Tibial artery (tissue), 4 donors: ENCODE results near the gene FGF12.

Source experiments
- DNase-seq, 2 donors: peaks; one replicate each; pipeline ENCODE4 v3.0.0-alpha.2; 2019
- H3K27ac ChIP-seq, 2 donors: fragments of 200-600 bp; sonication (generic) in 1 of 2; 1 replicate in 1 of 2; 2 replicates in 1 of 2; pipeline ENCODE4 v1.5.1; 2018 to 2019; ENCODE audit warnings: mild to moderate bottlenecking in 1 of 2
- H3K27me3 ChIP-seq, 2 donors: fragments of 200-600 bp; sonication (generic) in 1 of 2; one replicate each; pipeline versions ENCODE4 v1.5.1 to v1.6.0; 2016 to 2019
- H3K36me3 ChIP-seq, 3 donors: fragments of 200-600 bp; sonication (generic) in 2 of 3; one replicate each; pipeline ENCODE4 v1.5.1; 2016 to 2019; ENCODE audit warnings: mild to moderate bottlenecking in 2 of 3
- H3K4me1 ChIP-seq, 4 donors: fragments of 200-600 bp; sonication (generic) in 2 of 4; 1 replicate in 3 of 4; 2 replicates in 1 of 4; pipeline ENCODE4 v1.5.1; 2016 to 2019
- H3K4me3 ChIP-seq, 2 donors: fragments of 200-600 bp; sonication (generic) in 1 of 2; 1 replicate in 1 of 2; 2 replicates in 1 of 2; pipeline ENCODE4 v1.5.1; 2018 to 2019; ENCODE audit warnings: mild to moderate bottlenecking in 2 of 2
- H3K9me3 ChIP-seq, 3 donors: fragments of 200-600 bp; sonication (generic) in 1 of 3; one replicate each; pipeline ENCODE4 v1.5.1; 2016 to 2019
- intact Hi-C: fragments of 100-400 bp; cut with DNase I; formaldehyde crosslinking; loops from one replicate; pipeline ENCODE4 v1.15.0; 2023; ENCODE audit warnings: low total_unique reads
- TF ChIP-seq, protein P1 (sequence below), 2 experiments: fragments of 200-600 bp in 1 of 2; fragments of 450-650 bp in 1 of 2; IDR thresholded peaks; one replicate each; pipeline ENCODE4 v1.5.1; 2017 to 2019; ENCODE audit warnings: antibody characterized with exemption in 2 of 2, mild to moderate bottlenecking in 1 of 2, moderate library complexity in 1 of 2

The FGF12 gene

DNA sequence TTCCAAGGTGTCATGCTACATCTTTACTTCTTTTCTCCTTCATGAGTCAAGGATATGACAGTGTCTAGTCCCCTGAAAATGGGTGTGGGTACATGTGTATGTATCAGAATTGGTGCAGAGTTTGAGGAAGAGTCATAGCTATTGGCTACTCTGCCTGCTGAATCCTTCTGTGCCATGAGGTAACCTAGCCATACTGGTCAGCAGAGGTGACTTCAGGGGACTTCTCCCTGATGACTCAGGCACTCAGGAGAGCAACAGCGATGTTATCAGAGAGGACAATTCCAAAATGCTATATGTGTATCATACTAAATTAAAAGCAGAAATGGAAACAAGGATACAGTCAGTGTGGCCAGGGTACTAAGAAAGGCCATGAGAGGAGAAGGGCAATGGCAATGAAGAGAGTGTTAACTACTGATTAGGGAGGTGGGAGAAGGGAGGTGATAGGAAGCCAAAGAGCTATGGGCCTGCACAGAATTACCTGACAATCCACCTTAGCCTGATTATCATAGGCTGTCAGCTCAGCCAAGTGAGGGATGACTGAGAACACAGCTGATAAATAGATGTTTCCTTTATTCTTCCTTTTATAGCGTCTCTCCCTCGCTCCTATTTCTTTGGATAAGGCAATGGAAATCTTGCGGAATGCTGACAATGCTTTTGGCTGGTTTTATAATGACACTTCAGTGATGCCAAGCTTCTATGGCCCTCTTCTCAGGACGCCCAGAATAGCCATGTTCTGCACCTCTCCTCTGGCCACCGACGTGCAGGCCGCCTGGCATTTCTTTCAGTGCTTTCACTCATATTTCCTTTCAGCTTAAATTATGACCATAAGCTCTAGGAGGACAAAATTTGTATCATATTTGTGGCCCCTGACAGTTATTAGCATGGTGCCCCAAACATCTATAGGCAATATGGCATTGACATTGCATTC, 90.6 kb downstream of the FGF12 start:
- DNase-seq: no peak
- no peaks in the 10 kb centered on the region for H3K9me3 ChIP-seq
- intact Hi-C loops: no loop called here
- H3K4me3 ChIP-seq: no peak overlapping the region
- TF ChIP-seq, protein P1, sequence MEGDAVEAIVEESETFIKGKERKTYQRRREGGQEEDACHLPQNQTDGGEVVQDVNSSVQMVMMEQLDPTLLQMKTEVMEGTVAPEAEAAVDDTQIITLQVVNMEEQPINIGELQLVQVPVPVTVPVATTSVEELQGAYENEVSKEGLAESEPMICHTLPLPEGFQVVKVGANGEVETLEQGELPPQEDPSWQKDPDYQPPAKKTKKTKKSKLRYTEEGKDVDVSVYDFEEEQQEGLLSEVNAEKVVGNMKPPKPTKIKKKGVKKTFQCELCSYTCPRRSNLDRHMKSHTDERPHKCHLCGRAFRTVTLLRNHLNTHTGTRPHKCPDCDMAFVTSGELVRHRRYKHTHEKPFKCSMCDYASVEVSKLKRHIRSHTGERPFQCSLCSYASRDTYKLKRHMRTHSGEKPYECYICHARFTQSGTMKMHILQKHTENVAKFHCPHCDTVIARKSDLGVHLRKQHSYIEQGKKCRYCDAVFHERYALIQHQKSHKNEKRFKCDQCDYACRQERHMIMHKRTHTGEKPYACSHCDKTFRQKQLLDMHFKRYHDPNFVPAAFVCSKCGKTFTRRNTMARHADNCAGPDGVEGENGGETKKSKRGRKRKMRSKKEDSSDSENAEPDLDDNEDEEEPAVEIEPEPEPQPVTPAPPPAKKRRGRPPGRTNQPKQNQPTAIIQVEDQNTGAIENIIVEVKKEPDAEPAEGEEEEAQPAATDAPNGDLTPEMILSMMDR (IDR thresholded peaks at IDR 0.05): no peak
- no peak overlapping the region for H3K27ac ChIP-seq
- no peaks in the 10 kb centered on the region for H3K27me3 ChIP-seq
- no peaks in the 10 kb centered on the region for H3K36me3 ChIP-seq
- no peaks in the 10 kb centered on the region for H3K4me1 ChIP-seq

DNA sequence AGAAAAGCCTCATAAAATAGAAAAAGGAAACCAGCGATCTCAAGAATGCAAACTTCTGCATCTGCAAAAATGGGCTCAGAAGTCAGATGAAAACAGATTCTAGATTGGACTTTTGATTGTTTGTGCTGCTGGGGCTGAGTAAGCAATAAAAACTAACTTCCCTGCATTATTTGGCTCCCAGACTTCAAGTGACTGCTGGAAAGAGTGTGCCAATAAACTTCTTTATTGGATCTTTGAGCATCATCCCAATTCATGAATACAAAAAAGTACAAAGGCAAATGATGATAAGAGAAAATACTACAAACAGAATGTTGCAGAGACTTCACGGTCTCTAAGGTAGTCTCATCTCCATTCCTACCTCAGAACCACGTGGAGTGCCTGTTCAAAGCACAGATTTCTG, 97.9 kb downstream of the FGF12 start:
- intact Hi-C loops: no loop called here
- no peaks in the 10 kb centered on the region for H3K9me3 ChIP-seq
- no peaks in the 10 kb centered on the region for H3K27me3 ChIP-seq
- H3K27ac ChIP-seq: no peak overlapping the region
- no peaks in the 10 kb centered on the region for H3K36me3 ChIP-seq
- no peak overlapping the region for H3K4me3 ChIP-seq
- no peaks in the 10 kb centered on the region for H3K4me1 ChIP-seq
- TF ChIP-seq, protein P1 (IDR thresholded peaks at IDR 0.05): no peak
- DNase-seq: no peak

DNA sequence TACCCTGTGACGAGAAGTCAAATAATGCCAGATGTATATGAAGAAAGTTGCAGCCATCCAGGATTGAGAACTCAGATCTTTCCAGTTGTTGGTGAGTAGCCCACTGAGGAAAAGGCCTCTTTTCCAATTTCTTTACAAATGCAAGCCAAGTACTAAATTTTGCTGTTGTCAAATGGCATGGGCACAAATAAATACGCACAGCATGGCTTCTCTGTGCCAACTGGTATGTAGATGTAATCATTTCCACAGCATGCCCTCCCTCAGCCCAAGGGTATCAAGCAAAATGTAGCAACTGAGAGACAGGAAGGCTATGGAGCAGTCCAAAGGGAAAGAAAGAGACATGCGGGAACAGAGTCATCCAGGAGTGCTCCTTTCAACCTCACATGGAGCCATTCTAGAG, 105.4 kb downstream of the FGF12 start:
- H3K4me1 ChIP-seq: no peaks in the 10 kb centered on the region
- no peaks in the 10 kb centered on the region for H3K9me3 ChIP-seq
- H3K27me3 ChIP-seq: no peaks in the 10 kb centered on the region
- H3K27ac ChIP-seq: no peak overlapping the region
- TF ChIP-seq, protein P1 (IDR thresholded peaks at IDR 0.05): no peak
- intact Hi-C loops: no loop called here
- H3K36me3 ChIP-seq: no peaks in the 10 kb centered on the region
- no peak overlapping the region for H3K4me3 ChIP-seq
- no peak for DNase-seq

DNA sequence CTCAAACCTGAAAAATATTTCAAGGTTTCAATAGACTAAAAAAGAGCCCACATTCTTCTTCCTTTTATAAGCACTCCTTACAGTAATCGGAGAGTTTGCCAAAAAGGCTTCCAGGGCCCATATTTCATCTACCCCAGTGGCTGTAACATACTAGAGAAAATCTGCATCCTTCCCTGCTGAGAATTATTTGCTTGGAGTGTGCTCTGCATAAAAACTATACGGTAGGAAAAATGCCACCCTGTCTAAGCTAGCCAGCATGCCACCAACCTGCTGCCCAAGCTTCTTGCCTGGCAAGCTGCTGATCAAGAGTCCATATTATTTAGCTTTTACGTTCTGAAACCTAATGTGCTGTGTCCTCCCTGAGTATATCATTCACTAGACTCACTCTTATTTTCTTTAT, 107.1 kb downstream of the FGF12 start:
- intact Hi-C loops: no loop called here
- Histone ChIP-seq H3K27ac (no peak overlapping the region), H3K36me3 (no peaks in the 10 kb centered on the region), H3K4me1 (no peaks in the 10 kb centered on the region), H3K4me3 (no peak overlapping the region), H3K9me3 (no peaks in the 10 kb centered on the region), H3K27me3 (no peaks in the 10 kb centered on the region)
- TF ChIP-seq, protein P1 (IDR thresholded peaks at IDR 0.05): no peak
- DNase-seq: no peak

DNA sequence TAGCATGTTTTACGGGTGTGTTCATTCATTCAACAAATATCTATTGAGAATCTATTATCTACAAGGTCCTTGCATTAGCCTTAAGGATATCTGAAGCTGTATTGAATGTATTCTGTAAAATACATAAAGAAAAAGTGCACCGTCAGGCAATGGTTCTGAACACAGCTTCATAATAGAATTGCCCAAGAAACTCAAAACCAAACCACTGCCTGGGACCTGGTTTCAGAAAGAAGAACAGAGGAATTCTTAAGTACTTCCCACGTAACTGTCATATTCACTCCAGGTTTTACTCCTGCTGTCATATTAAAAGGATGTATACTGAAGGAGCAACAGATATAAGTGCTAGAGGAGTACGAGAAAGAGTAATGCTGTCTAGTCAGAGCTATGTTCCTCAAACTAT, 115.9 kb downstream of the FGF12 start:
- H3K36me3 ChIP-seq: no peaks in the 10 kb centered on the region
- no peak for DNase-seq
- no peak overlapping the region for H3K4me3 ChIP-seq
- H3K9me3 ChIP-seq: no peaks in the 10 kb centered on the region
- H3K27ac ChIP-seq: no peak overlapping the region
- H3K27me3 ChIP-seq: no peaks in the 10 kb centered on the region
- TF ChIP-seq, protein P1 (IDR thresholded peaks at IDR 0.05): no peak
- H3K4me1 ChIP-seq: peaks cover 0 to 10% (median 0%) of the 10 kb centered on the region in 4 donors
- intact Hi-C loops: no loop called here
